Ectodermal cell (in vitro differentiated cells): ENCODE measurements around the gene MEN1.

ENCODE experiments used
- H3K27ac ChIP-seq: 2 replicates; pipeline ENCODE4 v1.7.0; 2013; ENCODE audit warnings: mild to moderate bottlenecking, low read depth, low read length; ENCODE audit not compliant: insufficient read depth, poor library complexity, severe bottlenecking
- H3K27me3 ChIP-seq: 2 replicates; pipeline ENCODE4 v1.7.0; 2013; ENCODE audit warnings: mild to moderate bottlenecking, low read length; ENCODE audit not compliant: insufficient read depth, control insufficient read depth, poor library complexity, severe bottlenecking
- H3K36me3 ChIP-seq: one replicate; pipeline ENCODE4 v1.7.0; 2013; ENCODE audit warnings: low read length; ENCODE audit not compliant: control insufficient read depth, insufficient read depth
- H3K4me1 ChIP-seq: one replicate; pipeline ENCODE4 v1.7.0; 2013; ENCODE audit warnings: low read length; ENCODE audit not compliant: control insufficient read depth, insufficient read depth
- H3K4me3 ChIP-seq: 2 replicates; pipeline ENCODE4 v1.7.0; 2013; ENCODE audit warnings: low read depth, low read length, control low read depth; ENCODE audit not compliant: insufficient read depth
- H3K9me3 ChIP-seq: 2 replicates; pipeline ENCODE4 v1.7.0; 2013; ENCODE audit warnings: mild to moderate bottlenecking, low read length, moderate library complexity; ENCODE audit not compliant: control insufficient read depth
- WGBS, 2 experiments: methylation state at CpG; one replicate each; pipeline ENCODE4 v1.1.7; 2013; ENCODE audit warnings: missing lambda C conversion rate in 2 of 2; 5-methylcytosine and 5-hydroxymethylcytosine counted together

The MEN1 gene

GRCh38 chr11:64767344-64768299 is 42.7 kb downstream of the MEN1 start:
- Histone ChIP-seq H3K36me3 (peaks cover 73% of the 10 kb centered on the region), H3K9me3 (no peaks in the 10 kb centered on the region), H3K27me3 (no peaks in the 10 kb centered on the region), H3K4me1 (peaks cover 37% of the 10 kb centered on the region), H3K4me3 (no peak overlapping the region), H3K27ac (no peak overlapping the region)
- WGBS, 2 experiments, result 77 to 80% methylated on average over 19 of the region's 19 CpGs

GRCh38 chr11:64766881-64767280 is 43.5 kb downstream of the MEN1 start:
- H3K36me3 ChIP-seq, result peaks cover 67% of the 10 kb centered on the region

GRCh38 chr11:64765851-64766665 is 44.3 kb downstream of the MEN1 start:
- Histone ChIP-seq H3K36me3 (peaks cover 59% of the 10 kb centered on the region), H3K4me1 (peaks cover 44% of the 10 kb centered on the region), H3K27ac (no peak overlapping the region), H3K9me3 (no peaks in the 10 kb centered on the region), H3K27me3 (no peaks in the 10 kb centered on the region), H3K4me3 (no peak overlapping the region)
- WGBS, 2 experiments, result 93% methylated on average over 30 to 34 of the region's 42 CpGs

More at GRCh38 chr11:64766881-64767280, 43.5 kb downstream of the MEN1 start:
- Histone ChIP-seq H3K9me3 (no peaks in the 10 kb centered on the region), H3K4me1 (peaks cover 44% of the 10 kb centered on the region), H3K27ac (no peak overlapping the region), H3K27me3 (no peaks in the 10 kb centered on the region), H3K4me3 (no peak overlapping the region)
- WGBS, 2 experiments, result 96 to 99% methylated on average over 11 of the region's 11 CpGs

- WGBS, 2 experiments, result 92 to 93% methylated on average over 27 of the region's 30 CpGs
- H3K4me1 ChIP-seq, result peaks cover 51% of the 10 kb centered on the region
- peaks cover 52% of the 10 kb centered on the region for H3K36me3 ChIP-seq
- no peaks in the 10 kb centered on the region for H3K27me3 ChIP-seq
- H3K9me3 ChIP-seq, result no peaks in the 10 kb centered on the region
- no peak overlapping the region for H3K4me3 ChIP-seq
- no peak overlapping the region for H3K27ac ChIP-seq
Observed at GRCh38 chr11:64765291-64765850, 45.0 kb downstream of the MEN1 start.

GRCh38 chr11:64764753-64765152 is 45.6 kb downstream of the MEN1 start:
- Histone ChIP-seq H3K9me3 (no peaks in the 10 kb centered on the region), H3K36me3 (peaks cover 45% of the 10 kb centered on the region), H3K27ac (no peak overlapping the region), H3K4me3 (no peak overlapping the region), H3K4me1 (peaks cover 57% of the 10 kb centered on the region), H3K27me3 (no peaks in the 10 kb centered on the region)
- 94 to 96% methylated on average over 7 to 8 of the region's 8 CpGs for WGBS, 2 experiments

- WGBS, 2 experiments, result 56 to 62% methylated on average over 9 to 11 of the region's 11 CpGs
- Histone ChIP-seq H3K36me3 (peaks cover 39% of the 10 kb centered on the region), H3K27ac (peak overlapping the region; percentile 78), H3K4me3 (no peak overlapping the region), H3K27me3 (no peaks in the 10 kb centered on the region), H3K4me1 (peaks cover 64% of the 10 kb centered on the region), H3K9me3 (no peaks in the 10 kb centered on the region)
Observed at GRCh38 chr11:64764040-64764611, 46.2 kb downstream of the MEN1 start.

GRCh38 chr11:64763526-64764039 is 46.8 kb downstream of the MEN1 start:
- Histone ChIP-seq H3K9me3 (no peaks in the 10 kb centered on the region), H3K36me3 (peaks cover 34% of the 10 kb centered on the region), H3K27me3 (no peaks in the 10 kb centered on the region), H3K27ac (peak overlapping the region; percentile 78), H3K4me3 (no peak overlapping the region), H3K4me1 (peaks cover 66% of the 10 kb centered on the region)
- WGBS, 2 experiments, result 50 to 53% methylated on average over 6 of the region's 6 CpGs

GRCh38 chr11:64762674-64763525 is 47.5 kb downstream of the MEN1 start:
- H3K4me3 ChIP-seq, result no peak overlapping the region
- H3K27ac ChIP-seq, result peak overlapping the region; percentile 78
- H3K4me1 ChIP-seq, result peaks cover 66% of the 10 kb centered on the region
- H3K36me3 ChIP-seq, result peaks cover 27% of the 10 kb centered on the region
- H3K27me3 ChIP-seq, result no peaks in the 10 kb centered on the region
- no peaks in the 10 kb centered on the region for H3K9me3 ChIP-seq
- 29 to 32% methylated on average over 11 to 13 of the region's 13 CpGs for WGBS, 2 experiments

GRCh38 chr11:64762277-64762673 is 48.1 kb downstream of the MEN1 start:
- H3K27me3 ChIP-seq, result no peaks in the 10 kb centered on the region
- H3K27ac ChIP-seq, result no peak overlapping the region
- WGBS, 2 experiments, result 71 to 80% methylated on average over 5 of the region's 5 CpGs
- H3K4me3 ChIP-seq, result no peak overlapping the region
- H3K9me3 ChIP-seq, result no peaks in the 10 kb centered on the region
- peaks cover 64% of the 10 kb centered on the region for H3K4me1 ChIP-seq
- peaks cover 21% of the 10 kb centered on the region for H3K36me3 ChIP-seq
